VCaP (cell line): ENCODE data around the gene CHAF1A.
A peak's percentile ranks its signal among the peaks of the same experiment; 100 is the strongest.

Experiments
- H3K27ac ChIP-seq: fragments of 450-650 bp; 2 replicates; pipeline ENCODE4 v1.5.1; 2017
- TF ChIP-seq, protein P1 (sequence below): fragments of 450-650 bp; conservative IDR thresholded peaks from 2 replicates; pipeline ENCODE4 v1.5.1; 2017; ENCODE audit warnings: mild to moderate bottlenecking, moderate library complexity

CHAF1A gene

DNA sequence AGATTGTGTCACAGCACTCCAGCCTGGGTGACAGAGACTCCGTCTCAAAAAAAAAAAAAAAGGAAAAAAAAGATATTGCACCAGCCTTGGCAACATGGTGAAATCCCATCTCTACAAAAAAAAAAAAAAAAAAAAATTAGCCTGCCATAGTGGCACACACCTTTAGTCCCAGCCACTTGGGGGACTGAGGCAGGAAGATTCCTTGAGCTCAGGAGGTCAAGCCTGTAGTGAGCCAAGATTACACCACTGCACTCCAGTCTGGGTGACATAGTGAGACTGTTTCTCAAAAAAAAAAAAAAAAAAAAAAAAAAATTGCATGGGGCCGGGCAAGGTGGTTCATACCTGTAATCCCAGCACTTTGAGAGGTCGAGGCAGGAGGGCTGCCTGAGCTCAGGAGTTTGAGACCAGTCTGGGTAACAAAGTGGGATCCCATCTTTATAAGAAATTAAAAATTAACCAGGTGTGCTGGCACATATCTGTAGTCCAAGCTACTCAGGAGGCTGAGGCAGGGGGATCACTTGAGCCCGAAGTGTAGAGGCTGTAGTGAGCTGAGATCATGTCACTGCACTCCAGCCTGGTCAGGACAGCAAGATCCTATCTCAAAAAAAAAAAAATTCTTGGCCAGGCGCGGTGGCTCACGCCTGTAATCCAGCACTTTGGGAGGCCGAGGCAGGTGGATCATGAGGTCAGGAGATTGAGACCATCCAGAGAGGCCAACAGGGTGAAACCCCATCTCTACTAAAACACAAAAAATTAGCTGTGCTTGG is 62.6 kb downstream of the CHAF1A start:
- no peak overlapping the region for H3K27ac ChIP-seq

DNA sequence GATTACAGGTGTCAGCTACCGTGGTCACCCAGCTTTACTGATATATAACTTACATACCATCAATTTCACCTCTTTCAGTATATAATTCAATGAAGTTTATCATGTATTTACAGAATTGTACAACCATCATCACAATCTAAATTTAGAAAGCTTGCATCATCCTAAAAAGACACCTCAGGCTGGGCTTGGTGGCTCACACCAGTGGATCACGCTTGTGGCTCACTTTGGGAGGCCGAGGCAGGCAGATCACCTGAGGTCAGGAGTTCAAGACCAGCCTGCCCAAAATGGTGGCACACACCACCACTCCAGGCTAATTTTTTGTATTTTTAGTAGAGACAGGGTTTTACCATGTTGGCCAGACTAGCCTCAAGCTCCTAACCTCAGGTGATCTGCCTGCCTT is 65.4 kb downstream of the CHAF1A start:
- no peak overlapping the region for H3K27ac ChIP-seq
- TF ChIP-seq, protein P1, sequence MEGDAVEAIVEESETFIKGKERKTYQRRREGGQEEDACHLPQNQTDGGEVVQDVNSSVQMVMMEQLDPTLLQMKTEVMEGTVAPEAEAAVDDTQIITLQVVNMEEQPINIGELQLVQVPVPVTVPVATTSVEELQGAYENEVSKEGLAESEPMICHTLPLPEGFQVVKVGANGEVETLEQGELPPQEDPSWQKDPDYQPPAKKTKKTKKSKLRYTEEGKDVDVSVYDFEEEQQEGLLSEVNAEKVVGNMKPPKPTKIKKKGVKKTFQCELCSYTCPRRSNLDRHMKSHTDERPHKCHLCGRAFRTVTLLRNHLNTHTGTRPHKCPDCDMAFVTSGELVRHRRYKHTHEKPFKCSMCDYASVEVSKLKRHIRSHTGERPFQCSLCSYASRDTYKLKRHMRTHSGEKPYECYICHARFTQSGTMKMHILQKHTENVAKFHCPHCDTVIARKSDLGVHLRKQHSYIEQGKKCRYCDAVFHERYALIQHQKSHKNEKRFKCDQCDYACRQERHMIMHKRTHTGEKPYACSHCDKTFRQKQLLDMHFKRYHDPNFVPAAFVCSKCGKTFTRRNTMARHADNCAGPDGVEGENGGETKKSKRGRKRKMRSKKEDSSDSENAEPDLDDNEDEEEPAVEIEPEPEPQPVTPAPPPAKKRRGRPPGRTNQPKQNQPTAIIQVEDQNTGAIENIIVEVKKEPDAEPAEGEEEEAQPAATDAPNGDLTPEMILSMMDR, result no peak

More for the DNA sequence above, 62.6 kb downstream of the CHAF1A start:
- TF ChIP-seq, protein P1, result no peak

DNA sequence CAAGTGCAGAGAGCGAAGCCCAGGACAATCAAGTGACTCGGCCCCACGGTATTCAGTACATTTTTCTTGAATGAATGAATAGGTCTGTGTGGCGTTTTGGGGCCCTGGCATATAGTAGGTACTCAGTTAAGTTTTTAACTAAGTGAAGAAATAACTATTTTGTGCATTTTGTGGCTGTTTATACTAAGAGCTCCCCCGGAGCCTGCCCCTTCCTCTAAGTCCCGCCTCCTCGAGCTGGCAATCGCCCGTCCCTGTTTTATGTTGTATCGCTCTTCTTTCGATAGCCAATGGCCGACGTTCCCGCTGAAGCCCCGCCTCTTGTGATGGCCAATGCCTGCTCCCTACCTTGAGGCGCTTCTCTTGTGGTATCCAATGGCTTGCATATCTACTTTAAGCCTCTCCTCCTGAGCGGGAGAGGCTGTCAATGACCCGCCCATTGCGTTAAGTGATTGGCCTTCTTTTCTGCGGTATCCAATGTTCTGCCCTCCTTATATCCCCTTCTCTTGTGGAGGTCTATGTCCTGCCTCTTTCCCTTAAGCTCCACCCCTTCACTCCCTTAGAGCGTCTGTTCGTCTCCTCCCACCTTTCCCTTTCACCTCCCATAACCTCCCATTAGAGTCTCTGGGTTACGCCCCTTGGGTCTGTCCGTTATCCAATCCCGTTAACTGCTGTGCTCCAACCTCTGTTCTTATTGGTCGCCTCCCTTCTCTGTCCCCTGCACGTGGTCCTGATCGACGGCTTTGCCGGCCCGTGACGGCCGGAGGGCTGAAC is 69.1 kb downstream of the CHAF1A start:
- TF ChIP-seq, protein P1, result no peak

DNA sequence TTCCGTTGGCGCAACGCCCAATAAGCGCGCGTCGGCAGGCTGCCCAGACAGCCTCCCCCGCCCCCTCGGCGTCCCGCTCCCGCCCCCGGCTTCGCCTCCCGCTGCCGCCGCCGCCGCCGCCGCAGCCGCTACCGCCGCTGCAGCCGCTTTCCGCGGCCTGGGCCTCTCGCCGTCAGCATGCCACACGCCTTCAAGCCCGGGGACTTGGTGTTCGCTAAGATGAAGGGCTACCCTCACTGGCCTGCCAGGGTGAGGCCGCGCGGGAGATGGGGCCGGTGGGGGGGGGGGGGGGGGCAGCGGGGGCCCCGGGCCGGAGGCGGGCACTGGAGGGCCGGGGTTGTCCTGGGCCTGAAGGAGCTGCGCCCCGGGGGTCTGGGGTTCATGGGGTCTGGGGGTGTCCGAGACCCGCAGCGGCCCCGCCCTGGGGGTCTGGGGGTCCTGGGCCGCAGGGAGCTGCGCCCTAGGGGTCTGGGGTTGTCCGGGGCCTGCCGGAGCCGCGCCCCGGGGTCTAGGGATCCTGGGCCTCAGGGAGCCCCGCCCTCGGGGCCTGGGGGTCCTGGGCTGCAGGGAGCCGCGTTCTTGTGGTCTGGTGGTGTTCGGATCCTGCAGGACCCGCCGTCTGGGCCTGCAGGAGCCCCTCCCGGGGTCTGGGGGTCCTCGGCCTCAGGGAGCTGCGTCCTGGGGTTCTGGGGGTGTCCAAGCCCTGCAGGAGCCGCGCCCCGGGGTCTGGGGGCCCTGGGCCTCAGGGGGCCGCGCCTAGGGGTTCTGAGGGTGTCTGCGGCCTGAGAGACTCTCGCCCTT is 69.9 kb downstream of the CHAF1A start, which contains the start of gene HDGFL2:
Gene HDGFL2, plus strand, starts transcription at position 124 of the 801 bp plus-strand sequence. Its CDS starts 54 bp downstream, at position 178.
- TF ChIP-seq, protein P1, result no peak
- peak within 1 kb of the TSS; percentile 82 for H3K27ac ChIP-seq

More for the DNA sequence above, 69.1 kb downstream of the CHAF1A start:
- H3K27ac ChIP-seq, result peak overlapping the region; percentile 82

DNA sequence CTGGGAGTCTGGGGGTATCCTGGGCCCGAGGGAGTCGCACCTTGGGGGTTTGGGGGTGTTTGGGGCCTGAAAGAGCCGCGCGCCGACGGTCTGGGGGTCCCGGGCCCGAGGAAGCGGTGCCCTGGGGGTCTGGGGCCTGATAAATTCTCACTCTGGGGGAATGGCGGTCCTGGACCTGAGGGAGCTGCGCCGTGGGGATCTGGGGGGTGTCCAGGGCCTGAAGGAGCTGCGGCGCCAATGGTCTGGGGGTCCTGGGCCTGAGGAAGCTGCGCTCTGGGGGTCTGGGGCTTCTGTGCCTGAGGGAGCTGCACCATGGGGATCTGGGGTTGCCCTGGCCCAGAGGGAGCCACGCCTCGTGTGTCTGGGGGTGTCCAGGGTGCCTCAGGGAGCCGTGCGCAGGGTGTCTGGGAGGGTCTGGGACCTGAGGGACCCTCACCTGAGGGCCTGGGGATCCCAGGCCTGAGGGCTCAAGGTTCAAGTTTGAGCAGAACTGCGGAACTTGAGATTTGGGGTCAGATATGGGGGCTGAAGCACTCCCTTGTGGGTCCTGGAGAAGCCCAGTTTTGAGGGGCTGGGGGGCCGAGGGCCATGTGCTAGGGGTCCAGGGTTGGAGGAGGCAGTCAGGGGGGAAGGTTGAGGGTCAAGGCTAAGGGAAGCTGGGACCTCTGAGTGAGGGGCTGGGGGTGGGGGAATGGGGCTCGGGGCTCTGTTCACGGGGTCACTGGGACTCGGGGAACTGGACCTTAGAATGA is 70.7 kb downstream of the CHAF1A start:
- TF ChIP-seq, protein P1, result no peak

DNA sequence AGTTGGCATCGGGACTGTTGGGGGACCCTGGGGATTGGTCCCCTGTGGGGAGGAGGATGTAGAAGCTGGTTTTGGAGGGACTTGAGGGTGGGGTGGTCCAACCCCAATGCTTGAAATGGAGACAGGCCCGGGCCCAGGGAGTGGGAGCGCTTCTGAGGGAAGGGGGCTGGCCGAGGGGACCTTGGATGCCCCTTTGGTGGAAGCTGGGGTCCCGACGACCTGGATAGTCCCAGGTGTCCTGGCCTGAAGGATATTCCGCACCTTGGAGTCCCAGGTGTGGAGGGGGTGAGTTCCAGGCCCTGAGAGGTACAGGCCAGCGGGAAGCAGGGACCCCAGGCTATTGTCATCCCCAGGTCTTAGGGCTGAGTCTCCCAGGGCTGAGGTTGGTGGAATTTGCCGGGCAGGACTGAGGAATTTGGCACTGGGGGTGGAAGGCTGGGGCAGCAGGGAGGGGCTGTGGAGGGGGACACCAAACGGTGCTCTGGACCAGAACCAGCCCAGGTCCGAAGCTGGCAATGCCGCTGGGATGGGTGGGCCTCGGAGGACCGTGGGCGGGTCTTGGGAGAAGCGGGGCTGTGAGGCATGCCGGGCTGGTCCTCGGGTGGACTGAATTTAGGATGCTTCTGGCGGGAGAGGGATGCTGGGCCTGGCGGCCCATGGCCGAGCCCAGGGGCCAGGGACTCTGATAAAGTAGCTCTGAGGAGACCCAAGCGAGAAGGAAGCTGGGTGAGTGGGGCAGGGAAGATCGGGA is 71.5 kb downstream of the CHAF1A start:
- TF ChIP-seq, protein P1, result no peak
- H3K27ac ChIP-seq, result peak overlapping the region; percentile 82

More for the DNA sequence above, 70.7 kb downstream of the CHAF1A start:
- peak overlapping the region; percentile 82 for H3K27ac ChIP-seq
